Astrocyte (in vitro differentiated cells and primary cell): ENCODE data around the gene CCDC137. TPM values are rescaled to one million over a fixed set of nuclear protein-coding genes. Genes with fewer than 3 reads are reported as not detected.

Experiments
- DNase-seq: peaks from one replicate; pipeline ENCODE4 v3.0.0-alpha.2; 2010; ENCODE audit warnings: low read depth
- FAIRE-seq: peaks from 2 replicates; lab custom pipeline; 2011; peaks lifted over from hg19 to GRCh38; lab: Jason Lieb, UNC
- H2AFZ ChIP-seq: 2 replicates; pipeline ENCODE4 v1.6.0; 2012; ENCODE audit warnings: low read depth, low read length, inconsistent platforms
- H3K27ac ChIP-seq: 2 replicates; pipeline ENCODE4 v1.5.1; 2011; ENCODE audit warnings: low read depth, low read length, inconsistent platforms
- H3K27me3 ChIP-seq: 2 replicates; pipeline ENCODE4 v1.6.0; 2011; ENCODE audit warnings: low read length, inconsistent platforms; ENCODE audit not compliant: insufficient read depth
- H3K36me3 ChIP-seq: 2 replicates; pipeline ENCODE4 v1.5.1; 2011; ENCODE audit warnings: low read length, inconsistent platforms; ENCODE audit not compliant: insufficient read depth
- H3K4me1 ChIP-seq: 2 replicates; pipeline ENCODE4 v1.5.1; 2011; ENCODE audit warnings: low read length, inconsistent platforms; ENCODE audit not compliant: insufficient read depth
- H3K4me2 ChIP-seq: 2 replicates; pipeline ENCODE4 v1.6.0; 2012; ENCODE audit warnings: low read length, inconsistent platforms
- H3K4me3 ChIP-seq: 2 replicates; pipeline ENCODE4 v1.5.1; 2011; ENCODE audit warnings: low read depth, mild to moderate bottlenecking, low read length, inconsistent platforms; ENCODE audit not compliant: insufficient read depth
- H3K79me2 ChIP-seq: 2 replicates; pipeline ENCODE4 v1.6.0; 2012; ENCODE audit warnings: mild to moderate bottlenecking, low read length, inconsistent platforms; ENCODE audit not compliant: insufficient read depth
- H3K9ac ChIP-seq: 2 replicates; pipeline ENCODE4 v1.6.0; 2012; ENCODE audit warnings: mild to moderate bottlenecking, low read length, inconsistent platforms
- H3K9me3 ChIP-seq: 2 replicates; pipeline ENCODE4 v1.5.1; 2012; ENCODE audit warnings: low read depth, mild to moderate bottlenecking, low read length, inconsistent platforms; ENCODE audit not compliant: insufficient read depth
- H4K20me1 ChIP-seq: 2 replicates; pipeline ENCODE4 v1.6.0; 2012; ENCODE audit warnings: low read length, inconsistent platforms; ENCODE audit not compliant: insufficient read depth
- H3K27ac Mint-ChIP-seq: one replicate; pipeline ENCODE4 v1.8.0; 2021; ENCODE audit warnings: mild to moderate bottlenecking, mixed read lengths; ENCODE audit not compliant: unreplicated experiment
- H3K27me3 Mint-ChIP-seq: one replicate; pipeline ENCODE4 v1.8.0; 2021; ENCODE audit warnings: low read depth, mixed read lengths; ENCODE audit not compliant: unreplicated experiment
- H3K36me3 Mint-ChIP-seq: one replicate; pipeline ENCODE4 v1.8.0; 2021; ENCODE audit warnings: low read depth, mixed read lengths; ENCODE audit not compliant: unreplicated experiment
- H3K4me1 Mint-ChIP-seq: one replicate; pipeline ENCODE4 v1.8.0; 2021; ENCODE audit warnings: low read depth, mixed read lengths; ENCODE audit not compliant: unreplicated experiment
- H3K4me3 Mint-ChIP-seq: one replicate; pipeline ENCODE4 v1.8.0; 2021; ENCODE audit warnings: mild to moderate bottlenecking, moderate library complexity, mixed read lengths; ENCODE audit not compliant: unreplicated experiment
- H3K9me3 Mint-ChIP-seq: one replicate; pipeline ENCODE4 v1.8.0; 2021; ENCODE audit warnings: mild to moderate bottlenecking, mixed read lengths; ENCODE audit not compliant: unreplicated experiment
- CTCF ChIP-seq: IDR thresholded peaks from 2 replicates; pipeline ENCODE4 v1.5.1; 2011; ENCODE audit warnings: low read depth, mild to moderate bottlenecking, inconsistent platforms, low read length, moderate library complexity; ENCODE audit not compliant: insufficient read depth
- EZH2 ChIP-seq: IDR thresholded peaks from 2 replicates; pipeline ENCODE4 v1.6.1; 2012; ENCODE audit warnings: mild to moderate bottlenecking, low read length, inconsistent platforms; ENCODE audit not compliant: insufficient read depth
- total RNA-seq: library from RNA; stranded (reverse); gene quantifications from 2 replicates; pipeline ENCODE4 v1.2.1, GENCODE V29; 2021

The CCDC137 gene
- total RNA-seq, 1 donor from 2014 or later: 29.4 TPM

GRCh38 chr17:81688616-81689015 is 22.1 kb downstream of the CCDC137 start:
- Histone ChIP-seq H3K9me3 (no peaks in the 10 kb centered on the region), H3K27me3 (no peaks in the 10 kb centered on the region), H3K4me3 (no peak overlapping the region), H4K20me1 (peaks cover 89% of the 10 kb centered on the region), H3K4me2 (no peak overlapping the region), H3K79me2 (peaks cover 95% of the 10 kb centered on the region), H3K9ac (peak overlapping the region; percentile 6), H3K36me3 (peaks cover 29% of the 10 kb centered on the region), H2AFZ (no peak overlapping the region), H3K4me1 (peaks cover 16% of the 10 kb centered on the region), H3K27ac (no peak overlapping the region)
- peaks cover 16% of the 10 kb centered on the region for H3K36me3 Mint-ChIP-seq
- H3K9me3 Mint-ChIP-seq: no peaks in the 10 kb centered on the region
- peak overlapping the region; percentile 66 for H3K27ac Mint-ChIP-seq
- H3K4me1 Mint-ChIP-seq: peaks cover 8% of the 10 kb centered on the region
- no peaks in the 10 kb centered on the region for H3K27me3 Mint-ChIP-seq
- TF ChIP-seq EZH2: no peak
- DNase-seq (no peak), FAIRE-seq (no peak)
- no peak overlapping the region for H3K4me3 Mint-ChIP-seq

GRCh38 chr17:81690066-81690465 is 23.5 kb downstream of the CCDC137 start:
- peaks cover 29% of the 10 kb centered on the region for H3K36me3 ChIP-seq
- H3K4me3 ChIP-seq: no peak overlapping the region
- no peaks in the 10 kb centered on the region for H3K9me3 Mint-ChIP-seq
- FAIRE-seq (no peak), DNase-seq (no peak)
- no peak overlapping the region for H3K4me3 Mint-ChIP-seq
- H4K20me1 ChIP-seq: peaks cover 94% of the 10 kb centered on the region
- no peaks in the 10 kb centered on the region for H3K9me3 ChIP-seq
- H3K27ac Mint-ChIP-seq: no peak overlapping the region
- peaks cover 16% of the 10 kb centered on the region for H3K36me3 Mint-ChIP-seq
- no peak overlapping the region for H3K27ac ChIP-seq
- H3K9ac ChIP-seq: no peak overlapping the region
- H3K4me1 Mint-ChIP-seq: peaks cover 5% of the 10 kb centered on the region
- TF ChIP-seq CTCF (no peak), EZH2 (no peak)
- H3K4me1 ChIP-seq: peaks cover 9% of the 10 kb centered on the region
- H3K27me3 ChIP-seq: no peaks in the 10 kb centered on the region
- no peak overlapping the region for H3K4me2 ChIP-seq
- peaks cover 95% of the 10 kb centered on the region for H3K79me2 ChIP-seq
- no peaks in the 10 kb centered on the region for H3K27me3 Mint-ChIP-seq
- H2AFZ ChIP-seq: no peak overlapping the region

- peaks cover 95% of the 10 kb centered on the region for H3K79me2 ChIP-seq
- peaks cover 4% of the 10 kb centered on the region for H3K4me1 ChIP-seq
- no peaks in the 10 kb centered on the region for H3K27me3 ChIP-seq
- H3K9me3 Mint-ChIP-seq: no peaks in the 10 kb centered on the region
- no peak overlapping the region for H3K4me3 Mint-ChIP-seq
- H3K27ac ChIP-seq: no peak overlapping the region
- peaks cover 94% of the 10 kb centered on the region for H4K20me1 ChIP-seq
- no peak for DNase-seq
- peaks cover 3% of the 10 kb centered on the region for H3K4me1 Mint-ChIP-seq
- TF ChIP-seq CTCF (no peak), EZH2 (no peak)
- peaks cover 16% of the 10 kb centered on the region for H3K36me3 Mint-ChIP-seq
- FAIRE-seq: no peak
- H2AFZ ChIP-seq: no peak overlapping the region
- no peak overlapping the region for H3K4me2 ChIP-seq
- H3K36me3 ChIP-seq: peaks cover 30% of the 10 kb centered on the region
- no peak overlapping the region for H3K27ac Mint-ChIP-seq
- no peaks in the 10 kb centered on the region for H3K27me3 Mint-ChIP-seq
- no peak overlapping the region for H3K4me3 ChIP-seq
- no peaks in the 10 kb centered on the region for H3K9me3 ChIP-seq
- H3K9ac ChIP-seq: no peak overlapping the region
Measured at GRCh38 chr17:81690549-81690948, 24.0 kb downstream of the CCDC137 start.
